OCI-LY3 (cell line): Measurements from ENCODE around the gene CEBPG.

Source experiments
- CTCF ChIP-seq: fragments of 200-600, 300-600 bp; sonication (generic); IDR thresholded peaks from 2 replicates; pipeline ENCODE4 v1.5.1; 2014; ENCODE audit warnings: antibody characterized with exemption, low read length, low read depth
- EZH2phosphoT487 ChIP-seq: fragments of 200-600 bp; shearing (Covaris generic); IDR thresholded peaks from 2 replicates; pipeline ENCODE4 v1.6.1; 2018; ENCODE audit warnings: antibody characterized with exemption, mixed run types, low read depth

DNA sequence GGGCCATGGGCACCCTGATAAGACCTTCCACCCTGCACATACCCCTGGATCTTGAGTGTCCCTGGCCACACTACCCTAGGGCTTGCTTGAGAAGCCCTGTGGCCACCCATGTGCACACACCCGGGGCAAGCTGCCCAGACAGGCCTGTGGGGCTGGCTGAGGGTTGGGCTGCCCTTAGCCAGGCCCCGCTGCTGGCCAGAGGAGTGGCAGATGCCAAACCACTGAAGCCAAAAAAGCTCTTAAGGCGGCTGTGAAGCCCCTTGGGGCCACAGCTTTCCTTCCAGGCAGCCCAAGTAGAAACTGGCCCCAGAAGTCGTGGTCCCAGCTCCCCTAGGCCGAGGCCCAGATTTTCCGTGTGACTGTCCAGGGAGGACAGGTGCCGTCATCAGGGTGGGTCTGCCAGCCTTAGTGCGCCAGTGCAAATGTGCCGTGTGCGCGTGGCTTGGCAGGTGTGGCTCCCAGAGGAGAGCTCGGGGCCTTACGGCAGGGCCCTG, 14.8 kb downstream of the CEBPG start:
- no peak for TF ChIP-seq CTCF
- no peak for TF ChIP-seq EZH2phosphoT487
